ENCODE measurements around the gene AGBL1.

Gene AGBL1

DNA sequence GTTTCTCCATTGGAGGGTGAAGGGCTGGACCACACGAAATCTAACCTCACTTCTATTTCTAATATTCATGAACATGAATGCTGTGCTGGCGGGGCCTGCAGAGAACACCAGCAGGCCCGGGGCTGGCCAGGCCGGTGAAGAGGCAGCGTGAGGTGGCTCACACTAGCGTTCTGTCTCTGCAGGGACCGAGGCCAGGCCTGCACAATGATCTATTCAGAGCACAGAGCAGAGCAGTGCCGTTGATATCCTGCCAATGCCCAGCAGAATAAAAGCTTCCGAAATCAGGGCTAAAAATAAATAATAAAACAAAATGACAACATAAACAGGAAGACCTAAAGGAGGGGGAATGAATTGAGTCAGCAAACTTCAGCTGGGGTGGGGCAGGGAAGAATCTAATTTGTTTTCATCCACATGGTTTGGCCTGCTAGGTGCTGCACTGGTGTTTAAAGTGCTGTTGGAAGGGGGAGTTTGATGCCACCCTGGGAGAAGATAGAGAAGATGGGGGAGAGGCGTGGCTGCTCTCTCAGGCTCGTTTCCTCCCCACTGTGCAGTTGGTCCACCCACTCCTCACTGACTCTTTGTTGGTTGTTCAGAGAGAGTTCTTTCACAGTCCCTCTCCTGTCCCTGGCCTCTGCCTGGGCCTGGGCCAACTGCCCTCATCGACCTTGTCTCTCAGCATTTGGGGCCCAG, 837.1 kb downstream of the AGBL1 start:
- Histone ChIP-seq H3K4me3 (ENCODE audit: insufficient read depth, low read length, poor library complexity, severe bottlenecking) (no peak overlapping the region), H3F3A (ENCODE audit: insufficient read depth) (no peaks in the 10 kb centered on the region), H2AFZ (ENCODE audit: low read depth, low read length, severe bottlenecking) (no peak overlapping the region), H3K27me3 (ENCODE audit: low read length) (no peaks in the 10 kb centered on the region), H3K9me3 (ENCODE audit: insufficient read depth, low read length) (no peaks in the 10 kb centered on the region), H3K79me2 (ENCODE audit: insufficient read depth, low read length) (no peaks in the 10 kb centered on the region), H3K27ac (ENCODE audit: low read depth, low read length) (no peak overlapping the region), H3K9ac (ENCODE audit: low read length) (no peak overlapping the region), H3K9me2 (replicated peaks; ENCODE audit: insufficient read depth, low read length) (no peaks in the 10 kb centered on the region), H4K20me1 (ENCODE audit: low read depth, low read length) (no peaks in the 10 kb centered on the region), H3K4me2 (ENCODE audit: low read depth, low read length, poor library complexity, severe bottlenecking) (no peak overlapping the region), H3K36me3 (ENCODE audit: low read length) (no peaks in the 10 kb centered on the region)
- no peak for TF ChIP-seq EZH2phosphoT487 (conservative IDR thresholded peaks at IDR 0.05; ENCODE audit: low read length)
- TF ChIP-seq, protein P1, sequence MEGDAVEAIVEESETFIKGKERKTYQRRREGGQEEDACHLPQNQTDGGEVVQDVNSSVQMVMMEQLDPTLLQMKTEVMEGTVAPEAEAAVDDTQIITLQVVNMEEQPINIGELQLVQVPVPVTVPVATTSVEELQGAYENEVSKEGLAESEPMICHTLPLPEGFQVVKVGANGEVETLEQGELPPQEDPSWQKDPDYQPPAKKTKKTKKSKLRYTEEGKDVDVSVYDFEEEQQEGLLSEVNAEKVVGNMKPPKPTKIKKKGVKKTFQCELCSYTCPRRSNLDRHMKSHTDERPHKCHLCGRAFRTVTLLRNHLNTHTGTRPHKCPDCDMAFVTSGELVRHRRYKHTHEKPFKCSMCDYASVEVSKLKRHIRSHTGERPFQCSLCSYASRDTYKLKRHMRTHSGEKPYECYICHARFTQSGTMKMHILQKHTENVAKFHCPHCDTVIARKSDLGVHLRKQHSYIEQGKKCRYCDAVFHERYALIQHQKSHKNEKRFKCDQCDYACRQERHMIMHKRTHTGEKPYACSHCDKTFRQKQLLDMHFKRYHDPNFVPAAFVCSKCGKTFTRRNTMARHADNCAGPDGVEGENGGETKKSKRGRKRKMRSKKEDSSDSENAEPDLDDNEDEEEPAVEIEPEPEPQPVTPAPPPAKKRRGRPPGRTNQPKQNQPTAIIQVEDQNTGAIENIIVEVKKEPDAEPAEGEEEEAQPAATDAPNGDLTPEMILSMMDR (IDR thresholded peaks at IDR 0.05; ENCODE audit: insufficient read depth, low read length, poor library complexity, severe bottlenecking): no peak

DNA sequence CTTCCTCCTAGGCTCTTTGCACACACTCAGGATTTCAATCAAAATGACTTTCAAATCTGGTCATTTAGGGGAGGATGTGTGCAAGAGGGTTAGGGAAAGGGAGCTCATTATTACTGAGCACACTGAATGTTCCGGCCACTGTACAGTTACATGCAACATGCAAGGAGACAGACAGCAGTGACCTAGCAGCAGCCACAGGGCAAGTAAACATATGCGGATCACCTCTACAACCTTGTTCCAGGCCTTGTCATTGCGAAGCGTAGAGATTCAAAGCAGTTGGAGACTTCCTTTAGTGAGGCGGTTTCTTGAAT, 837.6 kb downstream of the AGBL1 start:
- H3K9ac ChIP-seq (ENCODE audit: low read length): no peak overlapping the region
- no peaks in the 10 kb centered on the region for H3K79me2 ChIP-seq (ENCODE audit: insufficient read depth, low read length)
- H4K20me1 ChIP-seq (ENCODE audit: low read depth, low read length): no peaks in the 10 kb centered on the region
- H3K4me3 ChIP-seq (ENCODE audit: insufficient read depth, low read length, poor library complexity, severe bottlenecking): no peak overlapping the region
- H3K9me3 ChIP-seq (ENCODE audit: insufficient read depth, low read length): no peaks in the 10 kb centered on the region
- H3K4me2 ChIP-seq (ENCODE audit: low read depth, low read length, poor library complexity, severe bottlenecking): no peak overlapping the region
- H3K9me2 ChIP-seq (replicated peaks; ENCODE audit: insufficient read depth, low read length): no peaks in the 10 kb centered on the region
- H3F3A ChIP-seq (ENCODE audit: insufficient read depth): no peaks in the 10 kb centered on the region
- H3K36me3 ChIP-seq (ENCODE audit: low read length): no peaks in the 10 kb centered on the region
- no peak overlapping the region for H3K27ac ChIP-seq (ENCODE audit: low read depth, low read length)
- H3K27me3 ChIP-seq (ENCODE audit: low read length): no peaks in the 10 kb centered on the region
- TF ChIP-seq, protein P1 (IDR thresholded peaks at IDR 0.05; ENCODE audit: insufficient read depth, low read length, poor library complexity, severe bottlenecking): no peak
- TF ChIP-seq EZH2phosphoT487 (conservative IDR thresholded peaks at IDR 0.05; ENCODE audit: low read length): no peak
- no peak overlapping the region for H2AFZ ChIP-seq (ENCODE audit: low read depth, low read length, severe bottlenecking)

- H3K27me3 ChIP-seq (ENCODE audit: low read length): no peaks in the 10 kb centered on the region
These were observed 839.9 kb downstream of the AGBL1 start for GRCh38 chr15:86919581-86919980.

More at GRCh38 chr15:86919581-86919980, 839.9 kb downstream of the AGBL1 start:
- H3K27ac ChIP-seq (ENCODE audit: low read depth, low read length): no peak overlapping the region
- H3K9me2 ChIP-seq (replicated peaks; ENCODE audit: insufficient read depth, low read length): no peaks in the 10 kb centered on the region
- TF ChIP-seq, protein P1 (IDR thresholded peaks at IDR 0.05; ENCODE audit: insufficient read depth, low read length, poor library complexity, severe bottlenecking): no peak
- TF ChIP-seq EZH2phosphoT487 (conservative IDR thresholded peaks at IDR 0.05; ENCODE audit: low read length): no peak
- no peak overlapping the region for H3K4me2 ChIP-seq (ENCODE audit: low read depth, low read length, poor library complexity, severe bottlenecking)
- no peak overlapping the region for H3K4me3 ChIP-seq (ENCODE audit: insufficient read depth, low read length, poor library complexity, severe bottlenecking)
- no peaks in the 10 kb centered on the region for H3K9me3 ChIP-seq (ENCODE audit: insufficient read depth, low read length)
- H4K20me1 ChIP-seq (ENCODE audit: low read depth, low read length): no peaks in the 10 kb centered on the region
- no peaks in the 10 kb centered on the region for H3F3A ChIP-seq (ENCODE audit: insufficient read depth)
- no peak overlapping the region for H3K9ac ChIP-seq (ENCODE audit: low read length)
- no peak overlapping the region for H2AFZ ChIP-seq (ENCODE audit: low read depth, low read length, severe bottlenecking)
- H3K36me3 ChIP-seq (ENCODE audit: low read length): no peaks in the 10 kb centered on the region
- H3K79me2 ChIP-seq (ENCODE audit: insufficient read depth, low read length): no peaks in the 10 kb centered on the region

Measured in SU-DHL-6 (cell line).